HG02623 (cell line): ENCODE data around the gene PROSER3.

Experiments used
- ATAC-seq: cut with Tn5 transposase; IDR thresholded peaks from one replicate; pipeline ENCODE4 v1.9.1; 2021; ENCODE audit warnings: moderate library complexity; ENCODE audit not compliant: unreplicated experiment

The PROSER3 gene

GRCh38 chr19:35775298-35776101 is 17.5 kb downstream of the PROSER3 start, which contains the start of gene ARHGAP33:
Gene ARHGAP33, plus strand, starts transcription at chr19:35775564. Its CDS starts 95 bp downstream, at chr19:35775659.
- peak; percentile 88 for ATAC-seq

- no peak for ATAC-seq
Observed at GRCh38 chr19:35776102-35776788, 18.3 kb downstream of the PROSER3 start.

GRCh38 chr19:35777086-35777841 is 19.3 kb downstream of the PROSER3 start:
- ATAC-seq: no peak

- ATAC-seq: no peak
Observed at GRCh38 chr19:35777961-35778360, 20.0 kb downstream of the PROSER3 start.

- ATAC-seq: no peak
Observed at GRCh38 chr19:35779033-35779432, 21.1 kb downstream of the PROSER3 start.

GRCh38 chr19:35780058-35780457 is 22.1 kb downstream of the PROSER3 start:
- ATAC-seq: no peak

- no peak for ATAC-seq
Observed at GRCh38 chr19:35780717-35781116, 22.7 kb downstream of the PROSER3 start.

- ATAC-seq: no peak
Observed at GRCh38 chr19:35781650-35782049, 23.7 kb downstream of the PROSER3 start.

GRCh38 chr19:35782589-35782988 is 24.6 kb downstream of the PROSER3 start:
- ATAC-seq: no peak

GRCh38 chr19:35783469-35784434 is 25.8 kb downstream of the PROSER3 start:
- ATAC-seq: no peak

GRCh38 chr19:35784503-35785338 is 26.7 kb downstream of the PROSER3 start:
- ATAC-seq: no peak

- no peak for ATAC-seq
Observed at GRCh38 chr19:35785339-35785627, 27.3 kb downstream of the PROSER3 start.

GRCh38 chr19:35786299-35787160 is 28.6 kb downstream of the PROSER3 start:
- ATAC-seq: no peak

- ATAC-seq: no peak
Observed at GRCh38 chr19:35787227-35787799, 29.3 kb downstream of the PROSER3 start.

- ATAC-seq: no peak
Observed at GRCh38 chr19:35788205-35788960, 30.4 kb downstream of the PROSER3 start.

- ATAC-seq: no peak
Observed at GRCh38 chr19:35789195-35789977, 31.4 kb downstream of the PROSER3 start.
